A673 (cell line): ENCODE data around the gene SLC7A5.

Experiments used
- EZH2 ChIP-seq: fragments of 200-600 bp; sonication (generic); IDR thresholded peaks from 2 replicates; pipeline ENCODE4 v1.6.1; 2017; ENCODE audit warnings: borderline replicate concordance, low read depth, mild to moderate bottlenecking, mixed read lengths, antibody characterized with exemption, low read length; ENCODE audit not compliant: poor library complexity, severe bottlenecking
- TF ChIP-seq, protein P1 (sequence below): fragments of 300-800, 200-600 bp; sonication (generic); conservative IDR thresholded peaks from 2 replicates; pipeline ENCODE4 v1.5.1; 2017; ENCODE audit warnings: low read depth, mild to moderate bottlenecking, antibody characterized with exemption, low read length, moderate library complexity, mixed read lengths

DNA sequence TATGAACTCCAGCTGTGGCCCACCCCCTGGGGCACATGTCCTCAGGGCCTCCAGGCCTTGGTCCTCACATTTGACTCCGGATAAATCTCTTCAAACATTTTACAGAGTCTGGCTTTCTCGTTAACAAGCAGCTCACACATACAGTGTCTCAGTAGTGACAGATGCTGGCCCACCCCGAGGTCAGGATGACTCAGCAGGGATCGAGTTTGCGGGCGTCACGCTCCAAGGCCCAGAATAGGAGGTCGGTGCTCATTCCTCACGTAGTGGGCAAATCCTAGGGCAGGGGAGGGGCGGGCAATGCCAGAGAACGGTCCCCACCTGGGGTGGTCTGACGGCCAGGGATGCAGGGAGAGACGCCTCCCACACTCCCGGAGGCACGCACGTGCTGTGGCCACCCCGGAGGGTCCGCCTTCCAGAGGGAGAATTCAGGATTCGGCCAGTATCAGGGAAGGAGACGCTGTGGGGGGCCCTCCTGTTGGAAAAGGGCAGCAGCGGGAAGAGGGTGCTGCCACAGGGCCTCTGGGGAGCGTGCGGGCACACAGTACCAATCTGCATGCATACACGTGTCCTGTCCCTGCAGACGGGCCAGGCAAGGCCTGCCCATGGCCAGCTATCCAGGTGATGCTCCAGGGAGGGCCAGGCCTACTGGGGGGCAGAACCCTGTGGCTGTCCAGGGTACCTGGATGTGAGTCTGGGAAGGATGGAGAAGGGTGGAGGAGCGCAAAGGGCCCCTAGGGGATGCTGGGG lies 8.6 kb downstream of the SLC7A5 start:
- TF ChIP-seq, protein P1, sequence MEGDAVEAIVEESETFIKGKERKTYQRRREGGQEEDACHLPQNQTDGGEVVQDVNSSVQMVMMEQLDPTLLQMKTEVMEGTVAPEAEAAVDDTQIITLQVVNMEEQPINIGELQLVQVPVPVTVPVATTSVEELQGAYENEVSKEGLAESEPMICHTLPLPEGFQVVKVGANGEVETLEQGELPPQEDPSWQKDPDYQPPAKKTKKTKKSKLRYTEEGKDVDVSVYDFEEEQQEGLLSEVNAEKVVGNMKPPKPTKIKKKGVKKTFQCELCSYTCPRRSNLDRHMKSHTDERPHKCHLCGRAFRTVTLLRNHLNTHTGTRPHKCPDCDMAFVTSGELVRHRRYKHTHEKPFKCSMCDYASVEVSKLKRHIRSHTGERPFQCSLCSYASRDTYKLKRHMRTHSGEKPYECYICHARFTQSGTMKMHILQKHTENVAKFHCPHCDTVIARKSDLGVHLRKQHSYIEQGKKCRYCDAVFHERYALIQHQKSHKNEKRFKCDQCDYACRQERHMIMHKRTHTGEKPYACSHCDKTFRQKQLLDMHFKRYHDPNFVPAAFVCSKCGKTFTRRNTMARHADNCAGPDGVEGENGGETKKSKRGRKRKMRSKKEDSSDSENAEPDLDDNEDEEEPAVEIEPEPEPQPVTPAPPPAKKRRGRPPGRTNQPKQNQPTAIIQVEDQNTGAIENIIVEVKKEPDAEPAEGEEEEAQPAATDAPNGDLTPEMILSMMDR: no peak
- TF ChIP-seq EZH2: no peak
